SK-N-SH treated with all-trans-retinoic acid at 6 μM for 48 hours (cell line): ENCODE measurements around the gene ZBTB12.

Experiments used
- ATAC-seq: fragments of 200-7000 bp; cut with Tn5 transposase; 3 replicates; pipeline ENCODE4 v1.9.1; 2020; ENCODE audit warnings: mild to moderate bottlenecking, moderate library complexity
- ARNTL ChIP-seq: fragments of 450-650 bp; formaldehyde crosslinking; IDR thresholded peaks from 2 replicates; pipeline ENCODE4 v1.5.0; 2020; ENCODE audit warnings: low read depth, mild to moderate bottlenecking, moderate library complexity, borderline replicate concordance
- CSDC2 ChIP-seq: fragments of 250-450 bp; sonication (Bioruptor Pico); IDR thresholded peaks from 2 replicates; pipeline ENCODE4 v1.5.0; 2020; ENCODE audit warnings: mild to moderate bottlenecking, moderate library complexity
- CSRNP3 ChIP-seq: fragments of 250-450 bp; sonication (Bioruptor Pico); IDR thresholded peaks from 2 replicates; pipeline ENCODE4 v1.5.1; 2021; ENCODE audit warnings: mild to moderate bottlenecking, moderate library complexity
- GLIS3 ChIP-seq: fragments of 250-450 bp; sonication (Bioruptor Pico); IDR thresholded peaks from 2 replicates; pipeline ENCODE4 v1.5.0; 2020; ENCODE audit warnings: mild to moderate bottlenecking, moderate library complexity
- ISL1 ChIP-seq: fragments of 250-450 bp; sonication (Bioruptor Pico); IDR thresholded peaks from 2 replicates; pipeline ENCODE4 v2.1.2; 2022; ENCODE audit warnings: mild to moderate bottlenecking, moderate library complexity
- PATZ1 ChIP-seq: fragments of 250-450 bp; sonication (Bioruptor Pico); IDR thresholded peaks from 2 replicates; pipeline ENCODE4 v1.8.0; 2020; ENCODE audit warnings: mild to moderate bottlenecking, moderate library complexity, borderline replicate concordance
- PPARA ChIP-seq: fragments of 250-450 bp; sonication (Bioruptor Pico); IDR thresholded peaks from 2 replicates; pipeline ENCODE4 v1.5.0; 2020; ENCODE audit warnings: mild to moderate bottlenecking, borderline replicate concordance
- RARB ChIP-seq: fragments of 250-450 bp; sonication (Bioruptor Pico); IDR thresholded peaks from 2 replicates; pipeline ENCODE4 v1.8.0; 2021; ENCODE audit warnings: mild to moderate bottlenecking, moderate library complexity
- SNAI2 ChIP-seq: fragments of 250-450 bp; sonication (Bioruptor Pico); IDR thresholded peaks from 2 replicates; pipeline ENCODE4 v1.5.0; 2020; ENCODE audit warnings: mild to moderate bottlenecking, moderate library complexity
- TCF4 ChIP-seq: fragments of 250-450 bp; sonication (Bioruptor Pico); IDR thresholded peaks from 2 replicates; pipeline ENCODE4 v1.8.0; 2021; ENCODE audit warnings: mild to moderate bottlenecking, moderate library complexity, borderline replicate concordance
- TOX ChIP-seq: fragments of 250-450 bp; sonication (Bioruptor Pico); IDR thresholded peaks from 2 replicates; pipeline ENCODE4 v1.8.0; 2021; ENCODE audit warnings: mild to moderate bottlenecking, moderate library complexity, borderline replicate concordance
- ZC3H10 ChIP-seq: fragments of 250-450 bp; sonication (Bioruptor Pico); IDR thresholded peaks from 2 replicates; pipeline ENCODE4 v1.5.1; 2021; ENCODE audit warnings: mild to moderate bottlenecking, moderate library complexity
- ZFP30 ChIP-seq: fragments of 450-650 bp; formaldehyde crosslinking; IDR thresholded peaks from 2 replicates; pipeline ENCODE4 v1.5.0; 2022; ENCODE audit warnings: mild to moderate bottlenecking, moderate library complexity
- ZNF565 ChIP-seq: fragments of 450-650 bp; formaldehyde crosslinking; conservative IDR thresholded peaks from 2 replicates; pipeline ENCODE4 v1.5.0; 2020; ENCODE audit warnings: low read depth, mild to moderate bottlenecking, moderate library complexity
- ZNF70 ChIP-seq: fragments of 450-650 bp; formaldehyde crosslinking; IDR thresholded peaks from 2 replicates; pipeline ENCODE4 v1.5.0; 2020; ENCODE audit warnings: mild to moderate bottlenecking, moderate library complexity
- TF ChIP-seq, protein P1 (sequence below): fragments of 250-450 bp; sonication (Bioruptor Pico); IDR thresholded peaks from 2 replicates; pipeline ENCODE4 v1.5.0; 2020; ENCODE audit warnings: mild to moderate bottlenecking, moderate library complexity
- TF ChIP-seq, protein P2 (sequence below): fragments of 250-450 bp; sonication (Bioruptor Pico); IDR thresholded peaks from 2 replicates; pipeline ENCODE4 v1.5.1; 2020; ENCODE audit warnings: low read depth, mild to moderate bottlenecking, moderate library complexity
- TF ChIP-seq, protein P3 (sequence below): fragments of 250-450 bp; sonication (Bioruptor Pico); IDR thresholded peaks from 2 replicates; pipeline ENCODE4 v1.8.0; 2021; ENCODE audit warnings: low read depth, mild to moderate bottlenecking, moderate library complexity, borderline replicate concordance

The ZBTB12 gene

GRCh38 chr6:31896493-31896855, 5.4 kb downstream of the ZBTB12 start:
- ATAC-seq = no peak
- no peak for TF ChIP-seq RARB (CRISPR knock-in tag)
- TF ChIP-seq, protein P1, sequence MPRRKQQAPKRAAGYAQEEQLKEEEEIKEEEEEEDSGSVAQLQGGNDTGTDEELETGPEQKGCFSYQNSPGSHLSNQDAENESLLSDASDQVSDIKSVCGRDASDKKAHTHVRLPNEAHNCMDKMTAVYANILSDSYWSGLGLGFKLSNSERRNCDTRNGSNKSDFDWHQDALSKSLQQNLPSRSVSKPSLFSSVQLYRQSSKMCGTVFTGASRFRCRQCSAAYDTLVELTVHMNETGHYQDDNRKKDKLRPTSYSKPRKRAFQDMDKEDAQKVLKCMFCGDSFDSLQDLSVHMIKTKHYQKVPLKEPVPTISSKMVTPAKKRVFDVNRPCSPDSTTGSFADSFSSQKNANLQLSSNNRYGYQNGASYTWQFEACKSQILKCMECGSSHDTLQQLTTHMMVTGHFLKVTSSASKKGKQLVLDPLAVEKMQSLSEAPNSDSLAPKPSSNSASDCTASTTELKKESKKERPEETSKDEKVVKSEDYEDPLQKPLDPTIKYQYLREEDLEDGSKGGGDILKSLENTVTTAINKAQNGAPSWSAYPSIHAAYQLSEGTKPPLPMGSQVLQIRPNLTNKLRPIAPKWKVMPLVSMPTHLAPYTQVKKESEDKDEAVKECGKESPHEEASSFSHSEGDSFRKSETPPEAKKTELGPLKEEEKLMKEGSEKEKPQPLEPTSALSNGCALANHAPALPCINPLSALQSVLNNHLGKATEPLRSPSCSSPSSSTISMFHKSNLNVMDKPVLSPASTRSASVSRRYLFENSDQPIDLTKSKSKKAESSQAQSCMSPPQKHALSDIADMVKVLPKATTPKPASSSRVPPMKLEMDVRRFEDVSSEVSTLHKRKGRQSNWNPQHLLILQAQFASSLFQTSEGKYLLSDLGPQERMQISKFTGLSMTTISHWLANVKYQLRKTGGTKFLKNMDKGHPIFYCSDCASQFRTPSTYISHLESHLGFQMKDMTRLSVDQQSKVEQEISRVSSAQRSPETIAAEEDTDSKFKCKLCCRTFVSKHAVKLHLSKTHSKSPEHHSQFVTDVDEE (CRISPR knock-in tag) = no peak
- TF ChIP-seq PATZ1 (CRISPR knock-in tag) = no peak
- TF ChIP-seq CSDC2 (CRISPR knock-in tag) = no peak
- no peak for TF ChIP-seq ZNF565 (CRISPR knock-in tag)
- no peak for TF ChIP-seq SNAI2 (CRISPR knock-in tag)
- TF ChIP-seq, all 23 proteins: peak for 0

DNA sequence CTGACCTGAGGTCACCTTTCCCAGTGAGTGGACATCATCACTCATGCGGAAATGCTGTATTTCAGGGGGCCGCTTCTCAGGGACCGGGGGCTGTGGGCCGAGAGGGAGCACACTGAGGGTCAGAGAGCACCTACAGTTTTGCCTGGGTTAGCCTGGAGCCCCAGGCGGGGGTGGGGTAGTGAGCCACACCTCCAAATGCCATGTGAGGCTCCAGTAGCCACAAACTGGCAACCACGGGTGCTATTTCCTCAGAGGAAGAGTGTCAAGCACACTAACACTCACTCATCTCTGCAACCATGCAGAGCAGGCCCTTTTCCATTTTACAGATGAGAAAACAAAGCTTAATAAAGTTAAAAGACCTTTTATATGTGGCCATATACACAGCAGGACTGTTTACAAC, 9.1 kb downstream of the ZBTB12 start:
- no peak for TF ChIP-seq CSDC2 (CRISPR knock-in tag)
- no peak for TF ChIP-seq ZNF70
- TF ChIP-seq ARNTL (CRISPR knock-in tag) = no peak
- no peak for TF ChIP-seq TOX (CRISPR knock-in tag)
- no peak for TF ChIP-seq CSRNP3 (CRISPR knock-in tag)
- TF ChIP-seq ISL1 (CRISPR knock-in tag) = no peak
- TF ChIP-seq TCF4 = no peak
- TF ChIP-seq, protein P1 (CRISPR knock-in tag) = no peak
- TF ChIP-seq PPARA (CRISPR knock-in tag) = no peak
- no peak for TF ChIP-seq ZC3H10 (CRISPR knock-in tag)
- TF ChIP-seq PATZ1 (CRISPR knock-in tag) = no peak

GRCh38 chr6:31889331-31889972, 12.4 kb downstream of the ZBTB12 start:
- no peak for ATAC-seq
- TF ChIP-seq PATZ1 (CRISPR knock-in tag) (no peak), GLIS3 (CRISPR knock-in tag) (no peak), TOX (CRISPR knock-in tag) (no peak), ZFP30 (CRISPR knock-in tag) (no peak), CSRNP3 (CRISPR knock-in tag) (no peak), ZC3H10 (CRISPR knock-in tag) (no peak), CSDC2 (CRISPR knock-in tag) (no peak), ISL1 (CRISPR knock-in tag) (no peak), ZNF70 (no peak)
- TF ChIP-seq, protein P2, sequence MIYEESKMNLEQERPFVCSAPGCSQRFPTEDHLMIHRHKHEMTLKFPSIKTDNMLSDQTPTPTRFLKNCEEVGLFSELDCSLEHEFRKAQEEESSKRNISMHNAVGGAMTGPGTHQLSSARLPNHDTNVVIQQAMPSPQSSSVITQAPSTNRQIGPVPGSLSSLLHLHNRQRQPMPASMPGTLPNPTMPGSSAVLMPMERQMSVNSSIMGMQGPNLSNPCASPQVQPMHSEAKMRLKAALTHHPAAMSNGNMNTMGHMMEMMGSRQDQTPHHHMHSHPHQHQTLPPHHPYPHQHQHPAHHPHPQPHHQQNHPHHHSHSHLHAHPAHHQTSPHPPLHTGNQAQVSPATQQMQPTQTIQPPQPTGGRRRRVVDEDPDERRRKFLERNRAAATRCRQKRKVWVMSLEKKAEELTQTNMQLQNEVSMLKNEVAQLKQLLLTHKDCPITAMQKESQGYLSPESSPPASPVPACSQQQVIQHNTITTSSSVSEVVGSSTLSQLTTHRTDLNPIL (CRISPR knock-in tag) = no peak
- TF ChIP-seq, protein P3, sequence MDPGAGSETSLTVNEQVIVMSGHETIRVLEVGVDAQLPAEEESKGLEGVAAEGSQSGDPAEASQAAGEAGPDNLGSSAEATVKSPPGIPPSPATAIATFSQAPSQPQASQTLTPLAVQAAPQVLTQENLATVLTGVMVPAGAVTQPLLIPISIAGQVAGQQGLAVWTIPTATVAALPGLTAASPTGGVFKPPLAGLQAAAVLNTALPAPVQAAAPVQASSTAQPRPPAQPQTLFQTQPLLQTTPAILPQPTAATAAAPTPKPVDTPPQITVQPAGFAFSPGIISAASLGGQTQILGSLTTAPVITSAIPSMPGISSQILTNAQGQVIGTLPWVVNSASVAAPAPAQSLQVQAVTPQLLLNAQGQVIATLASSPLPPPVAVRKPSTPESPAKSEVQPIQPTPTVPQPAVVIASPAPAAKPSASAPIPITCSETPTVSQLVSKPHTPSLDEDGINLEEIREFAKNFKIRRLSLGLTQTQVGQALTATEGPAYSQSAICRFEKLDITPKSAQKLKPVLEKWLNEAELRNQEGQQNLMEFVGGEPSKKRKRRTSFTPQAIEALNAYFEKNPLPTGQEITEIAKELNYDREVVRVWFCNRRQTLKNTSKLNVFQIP = no peak

More for the DNA sequence above, 9.1 kb downstream of the ZBTB12 start:
- ATAC-seq = no peak
